ENCODE measurements around the gene FITM1. TPM values are rescaled to one million over a fixed set of nuclear protein-coding genes. Genes with fewer than 3 reads are reported as not detected.

Gene FITM1
- polyA plus RNA-seq, 3 donors: 2.1 TPM; not detected in 2

GRCh38 chr14:24095271-24096068 is 35.0 kb upstream of the FITM1 start:
- H4K20me1 ChIP-seq (ENCODE audit: insufficient read depth, low read length): peaks cover 20% of the 10 kb centered on the region
- peaks cover 56 to 71% of the 10 kb centered on the region in 2 donors for H3K4me1 ChIP-seq (ENCODE audit: control insufficient read depth in 1 of 2, insufficient read depth in 2 of 2, low read length in 2 of 2)
- peak in 2 of 3 donors; percentile 35 to 48 for DNase-seq
- peaks cover 12 to 30% of the 10 kb centered on the region in 2 donors for H3K36me3 ChIP-seq (replicated peaks in 1 of 2; ENCODE audit: control insufficient read depth in 1 of 2, insufficient read depth in 2 of 2, low read length in 2 of 2)
- H3K27me3 ChIP-seq (ENCODE audit: control insufficient read depth in 2 of 2, insufficient read depth in 2 of 2, low read length in 2 of 2): no peaks in the 10 kb centered on the region
- peak overlapping the region; percentile 89 for H2AFZ ChIP-seq (ENCODE audit: insufficient read depth, low read depth, low read length, poor library complexity, severe bottlenecking)
- Mint-ChIP-seq H3K4me3 (peak overlapping the region; percentile 96 to 97), H3K36me3 (peaks cover 20 to 32% of the 10 kb centered on the region in 2 donors), H3K4me1 (peaks cover 62% of the 10 kb centered on the region), H3K27ac (peak overlapping the region; percentile 76 to 95 (median 93)), H3K27me3 (ENCODE audit: low read depth in 3 of 3) (peaks cover 0 to 2% (median 1%) of the 10 kb centered on the region in 3 donors), H3K9me3 (peaks cover 0 to 3% (median 0%) of the 10 kb centered on the region in 7 donors)
- intact Hi-C loops (cut with micrococcal nuclease): loop anchor here in 1 of 2 donors (2.0 kb wide), 1 partner anchor 13 kb away; no protein-coding TSS in a partner anchor
- TF ChIP-seq CTCF (IDR thresholded peaks at IDR 0.05): no peak
- H3K9me3 ChIP-seq (replicated peaks in 1 of 2; ENCODE audit: control insufficient read depth in 1 of 2, insufficient read depth in 1 of 2, low read length in 2 of 2): no peaks in the 10 kb centered on the region
- peak overlapping the region; percentile 68 to 92 for H3K27ac ChIP-seq (ENCODE audit: low read depth in 1 of 2, low read length in 2 of 2)
- H3K79me2 ChIP-seq (ENCODE audit: insufficient read depth, low read length): peaks cover 34% of the 10 kb centered on the region
- H3K4me3 ChIP-seq (replicated peaks in 1 of 3; ENCODE audit: low read depth in 2 of 3, low read length in 3 of 3): peak overlapping the region; percentile 64 to 98 (median 72)
- H3K9ac ChIP-seq (ENCODE audit: insufficient read depth, low read length, poor library complexity, severe bottlenecking): peak overlapping the region; percentile 90
- peak overlapping the region; percentile 98 for H3K4me2 ChIP-seq (replicated peaks; ENCODE audit: extremely low read depth, low read length, poor library complexity, severe bottlenecking)
- WGBS (ENCODE audit: insufficient coverage): 41% methylated on average over 7 of the region's 12 CpGs

GRCh38 chr14:24096545-24097181 is 33.8 kb upstream of the FITM1 start:
- intact Hi-C loops (cut with micrococcal nuclease): no loop called here
- Mint-ChIP-seq H3K9me3 (peaks cover 0 to 3% (median 0%) of the 10 kb centered on the region in 7 donors), H3K27me3 (ENCODE audit: low read depth in 3 of 3) (peaks cover 0 to 2% (median 1%) of the 10 kb centered on the region in 3 donors), H3K4me1 (peaks cover 57% of the 10 kb centered on the region), H3K36me3 (peaks cover 29 to 44% of the 10 kb centered on the region in 2 donors), H3K4me3 (no peak overlapping the region), H3K27ac (peak overlapping the region in 2 of 7 donors; percentile 13 to 54)
- Histone ChIP-seq H3K27me3 (ENCODE audit: control insufficient read depth in 2 of 2, insufficient read depth in 2 of 2, low read length in 2 of 2) (no peaks in the 10 kb centered on the region), H3K9ac (ENCODE audit: insufficient read depth, low read length, poor library complexity, severe bottlenecking) (no peak overlapping the region), H3K4me2 (replicated peaks; ENCODE audit: extremely low read depth, low read length, poor library complexity, severe bottlenecking) (no peak overlapping the region), H2AFZ (ENCODE audit: insufficient read depth, low read depth, low read length, poor library complexity, severe bottlenecking) (no peak overlapping the region), H3K4me3 (replicated peaks in 1 of 3; ENCODE audit: low read depth in 2 of 3, low read length in 3 of 3) (no peak overlapping the region), H4K20me1 (ENCODE audit: insufficient read depth, low read length) (peaks cover 20% of the 10 kb centered on the region), H3K9me3 (replicated peaks in 1 of 2; ENCODE audit: control insufficient read depth in 1 of 2, insufficient read depth in 1 of 2, low read length in 2 of 2) (no peaks in the 10 kb centered on the region), H3K4me1 (ENCODE audit: control insufficient read depth in 1 of 2, insufficient read depth in 2 of 2, low read length in 2 of 2) (peaks cover 55 to 67% of the 10 kb centered on the region in 2 donors), H3K27ac (ENCODE audit: low read depth in 1 of 2, low read length in 2 of 2) (no peak overlapping the region), H3K36me3 (replicated peaks in 1 of 2; ENCODE audit: control insufficient read depth in 1 of 2, insufficient read depth in 2 of 2, low read length in 2 of 2) (peaks cover 22 to 42% of the 10 kb centered on the region in 2 donors), H3K79me2 (ENCODE audit: insufficient read depth, low read length) (peaks cover 34% of the 10 kb centered on the region)
- DNase-seq: no peak
- TF ChIP-seq CTCF (IDR thresholded peaks at IDR 0.05): no peak
- WGBS (ENCODE audit: insufficient coverage): 99% methylated on average over 8 of the region's 8 CpGs
